Inflammatory macrophage treated with lipopolysaccharide for 1 hour (primary cell): Measurements from ENCODE around the gene CTDP1.
"Not testable (repeated sequence)": the region's sequence is repeated elsewhere in the genome, so short reads cannot be mapped to it uniquely, and the experiment has no call there.

Source experiments
- DNase-seq, 2 donors: peaks; one replicate each; pipeline ENCODE4 v3.0.0-alpha.2; 2020 to 2022

The CTDP1 gene

GRCh38 chr18:79683626-79684282, 4.2 kb downstream of the CTDP1 start:
- no peak for DNase-seq

- DNase-seq: no peak
Observed at GRCh38 chr18:79684283-79684631, 4.7 kb downstream of the CTDP1 start.

GRCh38 chr18:79684787-79685186, 5.2 kb downstream of the CTDP1 start:
- DNase-seq: no peak

GRCh38 chr18:79685281-79685680, 5.7 kb downstream of the CTDP1 start:
- no peak for DNase-seq

GRCh38 chr18:79685971-79686370, 6.4 kb downstream of the CTDP1 start:
- DNase-seq: no peak

- DNase-seq: no peak
Observed at GRCh38 chr18:79687806-79688205, 8.2 kb downstream of the CTDP1 start.

GRCh38 chr18:79690071-79690470, 10.5 kb downstream of the CTDP1 start:
- no peak for DNase-seq

- no peak for DNase-seq
Observed at GRCh38 chr18:79690586-79691482, 11.2 kb downstream of the CTDP1 start.

GRCh38 chr18:79692056-79692455, 12.5 kb downstream of the CTDP1 start:
- no peak for DNase-seq

GRCh38 chr18:79692886-79693285, 13.3 kb downstream of the CTDP1 start:
- no peak for DNase-seq

- no peak for DNase-seq
Observed at GRCh38 chr18:79693561-79694205, 14.1 kb downstream of the CTDP1 start.

- not testable (repeated sequence) for DNase-seq
Observed at GRCh38 chr18:79694206-79694894, 14.7 kb downstream of the CTDP1 start.

GRCh38 chr18:79694895-79695213, 15.3 kb downstream of the CTDP1 start:
- DNase-seq: no peak

GRCh38 chr18:79695269-79695668, 15.7 kb downstream of the CTDP1 start:
- no peak for DNase-seq

GRCh38 chr18:79695856-79696850, 16.6 kb downstream of the CTDP1 start:
- no peak for DNase-seq

- no peak for DNase-seq
Observed at GRCh38 chr18:79697178-79697577, 17.6 kb downstream of the CTDP1 start.

GRCh38 chr18:79697976-79698375, 18.4 kb downstream of the CTDP1 start:
- no peak for DNase-seq

- DNase-seq: no peak
Observed at GRCh38 chr18:79698668-79699335, 19.2 kb downstream of the CTDP1 start.

GRCh38 chr18:79699653-79700052, 20.1 kb downstream of the CTDP1 start:
- DNase-seq: no peak

- no peak for DNase-seq
Observed at GRCh38 chr18:79702906-79703305, 23.3 kb downstream of the CTDP1 start.

- no peak for DNase-seq
Observed at GRCh38 chr18:79704631-79705030, 25.0 kb downstream of the CTDP1 start.

- DNase-seq: no peak
Observed at GRCh38 chr18:79705272-79705671, 25.7 kb downstream of the CTDP1 start.
